Glomerular visceral epithelial cell (primary cell): Measurements from ENCODE around the gene ZNF282.
"Not testable (repeated sequence)": the region's sequence is repeated elsewhere in the genome, so short reads cannot be mapped to it uniquely, and the experiment has no call there.

Source experiments
- DNase-seq: peaks from one replicate; pipeline ENCODE4 v3.0.0-alpha.2; 2016; ENCODE audit errors: extremely low spot score

Gene ZNF282

DNA sequence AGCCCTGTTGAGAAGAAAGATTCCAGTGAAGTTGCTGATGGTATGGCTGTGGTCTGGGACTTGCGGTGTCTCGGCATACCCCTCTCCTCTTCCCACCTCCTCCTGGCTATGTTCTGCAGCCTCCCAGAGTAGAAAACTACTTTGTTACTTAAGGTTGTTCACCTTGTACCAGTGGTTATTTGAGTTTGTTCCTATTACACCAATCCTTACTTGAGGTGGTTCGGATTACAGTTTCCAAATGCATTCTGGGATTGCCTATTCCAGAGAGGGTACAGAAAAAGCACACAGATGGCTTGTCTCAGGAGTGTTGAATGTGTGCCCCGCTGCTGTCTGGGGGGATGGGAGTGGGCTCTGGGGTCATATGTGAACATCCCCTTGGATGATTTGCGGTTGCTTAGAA lies 59.8 kb downstream of the ZNF282 start:
- no peak for DNase-seq

GRCh38 chr7:149256568-149256967 lies 61.2 kb downstream of the ZNF282 start:
- no peak for DNase-seq

- no peak for DNase-seq
Measured at GRCh38 chr7:149257146-149257545, 61.8 kb downstream of the ZNF282 start.

- DNase-seq: peak; percentile 40
Measured at GRCh38 chr7:149261316-149261828, 66.0 kb downstream of the ZNF282 start.

DNA sequence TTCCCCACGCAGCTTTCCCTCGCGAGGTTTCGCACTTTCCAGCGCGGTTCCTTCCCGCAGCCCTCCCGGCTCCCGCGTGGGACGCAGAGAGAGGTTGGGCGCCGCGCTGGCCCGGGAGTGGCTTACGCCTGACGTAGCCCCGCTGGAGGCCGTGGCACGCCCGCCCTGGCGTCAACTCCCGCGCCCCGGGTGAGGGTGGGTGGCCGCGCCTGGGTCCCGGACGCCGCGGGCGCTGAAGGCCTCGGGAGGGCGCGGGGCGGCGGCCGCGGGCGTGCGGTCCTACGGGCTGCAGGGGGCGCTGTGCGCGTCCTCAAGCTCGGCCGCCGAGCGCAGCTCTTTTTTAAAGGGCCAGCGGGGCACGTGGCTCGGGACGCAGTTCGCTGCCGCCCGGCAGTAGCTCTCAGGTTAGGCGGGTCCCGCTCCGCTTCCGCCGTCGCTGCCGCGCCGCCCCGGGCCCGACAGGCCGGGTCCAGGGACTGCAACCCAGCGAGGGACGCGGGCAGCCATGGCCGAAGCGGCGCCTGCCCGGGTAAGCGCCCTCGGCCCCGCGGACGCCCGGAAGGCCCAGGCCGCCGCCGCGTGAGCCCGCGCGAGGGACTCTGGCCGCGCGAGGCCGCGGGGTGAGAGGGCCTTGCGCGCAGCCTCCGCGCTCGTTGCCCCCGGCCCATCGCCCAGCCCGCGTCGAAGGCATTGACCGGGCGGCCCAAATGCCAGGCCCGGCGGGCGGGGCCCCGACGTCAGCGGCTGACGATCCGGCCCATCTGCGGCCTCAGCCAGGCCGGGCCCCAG lies 66.7 kb downstream of the ZNF282 start, which contains the start of gene ZNF783:
ZNF783 (plus strand) TSS at position 368 of the 789 bp plus-strand sequence; CDS start at position 506, 138 bp downstream.
- peak; percentile 85 for DNase-seq

GRCh38 chr7:149266451-149266850 lies 71.1 kb downstream of the ZNF282 start:
- no peak for DNase-seq

DNA sequence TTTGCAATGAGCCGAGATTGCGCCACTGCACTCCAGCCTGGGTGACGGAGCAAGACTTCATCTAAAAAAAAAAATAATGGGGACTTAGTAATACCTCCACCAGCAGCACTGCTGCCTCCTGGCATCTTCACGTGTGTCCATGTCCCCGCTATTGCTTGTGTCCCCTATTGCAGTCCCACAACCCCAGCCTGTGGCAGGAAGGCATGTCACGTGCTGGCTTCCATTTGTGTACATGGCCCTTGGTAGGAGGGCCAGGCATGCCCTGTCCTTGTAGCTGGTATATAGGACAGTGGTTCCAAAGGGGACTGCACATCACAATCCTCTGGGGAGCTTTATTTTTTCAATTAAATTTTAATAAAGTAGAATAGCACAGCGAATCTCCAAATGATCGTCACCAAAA lies 72.4 kb downstream of the ZNF282 start:
- no peak for DNase-seq

- not testable (repeated sequence) for DNase-seq
Measured at GRCh38 chr7:149274424-149274823, 79.1 kb downstream of the ZNF282 start.
